Measurements from ENCODE around the gene ALAS1. TPM values are rescaled to one million over a fixed set of nuclear protein-coding genes. Genes with fewer than 3 reads are reported as not detected.

The ALAS1 gene
- polyA plus RNA-seq, 1 experiment, result 61.7 TPM

- DNase-seq (ENCODE audit: low read depth, low spot score), result no peak
- CTCF ChIA-PET, result interaction anchor here (2.3 kb wide), 1 partner anchor 38 kb away, joined by 10 read pairs; no protein-coding TSS in a partner anchor
- TF ChIP-seq CTCF (IDR thresholded peaks at IDR 0.05; ENCODE audit: low read depth, low read length), result no peak
- POLR2A ChIA-PET, result no interaction called here
- Histone ChIP-seq H3K9me3 (ENCODE audit: control insufficient read depth, insufficient read depth, low read length) (no peaks in the 10 kb centered on the region), H3K27me3 (ENCODE audit: control insufficient read depth, insufficient read depth, low read length) (no peaks in the 10 kb centered on the region), H3K27ac (ENCODE audit: low read depth, low read length) (no peak overlapping the region), H3K4me3 (ENCODE audit: low read depth, low read length) (no peak overlapping the region)
These were observed 60.0 kb downstream of the ALAS1 start for GRCh38 chr3:52257911-52258310.

GRCh38 chr3:52259035-52259434 is 61.1 kb downstream of the ALAS1 start:
- Histone ChIP-seq H3K9me3 (ENCODE audit: control insufficient read depth, insufficient read depth, low read length) (no peaks in the 10 kb centered on the region), H3K27ac (ENCODE audit: low read depth, low read length) (no peak overlapping the region), H3K4me3 (ENCODE audit: low read depth, low read length) (no peak overlapping the region), H3K27me3 (ENCODE audit: control insufficient read depth, insufficient read depth, low read length) (no peaks in the 10 kb centered on the region)
- DNase-seq (ENCODE audit: low read depth, low spot score), result no peak
- ChIA-PET POLR2A (interaction anchor here (1.2 kb wide), 1 partner anchor 19 kb away, joined by 3 read pairs; the partner anchor contains the start of gene WDR82), CTCF (interaction anchor here (2.3 kb wide), 1 partner anchor 39 kb away, joined by 10 read pairs; no protein-coding TSS in a partner anchor)
- no peak for TF ChIP-seq CTCF (IDR thresholded peaks at IDR 0.05; ENCODE audit: low read depth, low read length)

DNA sequence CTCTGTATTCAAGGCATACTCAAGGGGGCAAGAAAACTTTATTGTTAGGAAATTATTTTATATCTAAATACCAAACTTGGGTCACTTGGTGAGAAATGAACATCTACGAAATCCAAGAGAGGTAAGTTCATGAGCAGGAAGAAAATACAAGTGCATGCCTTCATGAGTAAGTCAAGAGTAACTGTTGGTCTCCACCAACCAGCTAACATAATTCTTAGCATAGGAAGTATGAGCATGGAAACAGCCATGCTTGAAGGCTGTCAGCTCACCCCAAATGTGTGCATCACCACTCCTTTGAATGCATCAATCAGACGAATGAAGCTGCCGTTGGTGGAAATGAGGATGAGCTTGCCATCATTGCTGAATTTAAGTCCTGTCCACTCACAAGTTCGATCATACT is 61.5 kb downstream of the ALAS1 start:
- Histone ChIP-seq H3K27ac (ENCODE audit: low read depth, low read length) (no peak overlapping the region), H3K9me3 (ENCODE audit: control insufficient read depth, insufficient read depth, low read length) (no peaks in the 10 kb centered on the region), H3K4me3 (ENCODE audit: low read depth, low read length) (no peak overlapping the region), H3K27me3 (ENCODE audit: control insufficient read depth, insufficient read depth, low read length) (no peaks in the 10 kb centered on the region)
- no peak for DNase-seq (ENCODE audit: low read depth, low spot score)
- TF ChIP-seq CTCF (IDR thresholded peaks at IDR 0.05; ENCODE audit: low read depth, low read length), result no peak
- ChIA-PET CTCF (interaction anchor here (2.3 kb wide), 1 partner anchor 39 kb away, joined by 10 read pairs; no protein-coding TSS in a partner anchor), POLR2A (interaction anchor here (1.2 kb wide), 1 partner anchor 19 kb away, joined by 3 read pairs; the partner anchor contains the start of gene WDR82)

GRCh38 chr3:52262447-52262846 is 64.5 kb downstream of the ALAS1 start:
- Histone ChIP-seq H3K4me3 (ENCODE audit: low read depth, low read length) (no peak overlapping the region), H3K9me3 (ENCODE audit: control insufficient read depth, insufficient read depth, low read length) (no peaks in the 10 kb centered on the region), H3K27me3 (ENCODE audit: control insufficient read depth, insufficient read depth, low read length) (no peaks in the 10 kb centered on the region), H3K27ac (ENCODE audit: low read depth, low read length) (no peak overlapping the region)
- DNase-seq (ENCODE audit: low read depth, low spot score), result no peak
- no peak for TF ChIP-seq CTCF (IDR thresholded peaks at IDR 0.05; ENCODE audit: low read depth, low read length)
- ChIA-PET POLR2A (no interaction called here), CTCF (interaction anchor here (2.1 kb wide), 1 partner anchor 17 kb away, joined by 12 read pairs; no protein-coding TSS in a partner anchor)

Other genes with a start within 250 kb of the ALAS1 start
- not detected in 2 replicates for gene GPR62, start 242.8 kb upstream of the ALAS1 start, polyA plus RNA-seq (2011; rRNA removed)
- gene PCBP4, start 230.7 kb upstream of the ALAS1 start, polyA plus RNA-seq (2011; rRNA removed), result 54.6 and 69.2 TPM in 2 replicates
- gene ABHD14B, start 224.1 kb upstream of the ALAS1 start, polyA plus RNA-seq (2011; rRNA removed), result 34.5 and 37.5 TPM in 2 replicates
- gene ABHD14A, start 223.1 kb upstream of the ALAS1 start, polyA plus RNA-seq (2011; rRNA removed), result 8.2 and 9.9 TPM in 2 replicates
- 20.4 and 27.8 TPM in 2 replicates for gene ACY1, start 214.6 kb upstream of the ALAS1 start, polyA plus RNA-seq (2011; rRNA removed)
- gene RPL29, start 202.3 kb upstream of the ALAS1 start, polyA plus RNA-seq (2011; rRNA removed), result 1,368 and 1,889 TPM in 2 replicates
- 17.8 and 19.9 TPM in 2 replicates for gene DUSP7, start 141.6 kb upstream of the ALAS1 start, polyA plus RNA-seq (2011; rRNA removed)
- 4.1 and 4.5 TPM in 2 replicates for gene POC1A, start 43.7 kb upstream of the ALAS1 start, polyA plus RNA-seq (2011; rRNA removed)
- 0.02 and 0.05 TPM in 2 replicates for gene TLR9, start 27.5 kb downstream of the ALAS1 start, polyA plus RNA-seq (2011; rRNA removed)
- 96.6 and 128 TPM in 2 replicates for gene TWF2, start 41.0 kb downstream of the ALAS1 start, polyA plus RNA-seq (2011; rRNA removed)
- 29.2 and 34.4 TPM in 2 replicates for gene PPM1M, start 47.6 kb downstream of the ALAS1 start, polyA plus RNA-seq (2011; rRNA removed)
- 69.2 and 77.6 TPM in 2 replicates for gene WDR82, start 80.5 kb downstream of the ALAS1 start, polyA plus RNA-seq (2011; rRNA removed)
- gene GLYCTK, start 89.7 kb downstream of the ALAS1 start, polyA plus RNA-seq (2011; rRNA removed), result 4.0 and 5.5 TPM in 2 replicates
- 1.4 and 1.9 TPM in 2 replicates for gene DNAH1, start 118.2 kb downstream of the ALAS1 start, polyA plus RNA-seq (2011; rRNA removed)
- 44.1 and 48.7 TPM in 2 replicates for gene BAP1, start 211.8 kb downstream of the ALAS1 start, polyA plus RNA-seq (2011; rRNA removed)
- 1.8 and 2.6 TPM in 2 replicates for gene PHF7, start 212.5 kb downstream of the ALAS1 start, polyA plus RNA-seq (2011; rRNA removed)
- gene SEMA3G, start 246.9 kb downstream of the ALAS1 start, polyA plus RNA-seq (2011; rRNA removed), result 0.02 TPM in 1 of 2 replicates, not detected in the other